Tibial nerve (tissue), 4 donors: ENCODE data around the gene IFNA7.

ENCODE experiments used
- EP300 ChIP-seq, 2 donors: sonication (generic); formaldehyde crosslinking; IDR thresholded peaks; one replicate each; pipeline ENCODE4 v1.6.1; 2017; ENCODE audit warnings: antibody characterized with exemption in 2 of 2, mild to moderate bottlenecking in 1 of 2
- POLR2A ChIP-seq, 2 donors: fragments of 450-650 bp; IDR thresholded peaks; one replicate each; pipeline ENCODE4 v1.6.1; 2017; ENCODE audit warnings: antibody characterized with exemption in 2 of 2, mild to moderate bottlenecking in 2 of 2, moderate library complexity in 2 of 2
- TF ChIP-seq, protein P1 (sequence below), 5 experiments: fragments of 200-600 bp in 3 of 5; fragments of 450-650 bp in 2 of 5; sonication (generic) in 3 of 5; IDR thresholded peaks; one replicate each; pipeline ENCODE4 v1.5.1; 2016 to 2019; ENCODE audit warnings: antibody characterized with exemption in 5 of 5, mild to moderate bottlenecking in 3 of 5, moderate library complexity in 2 of 5

DNA sequence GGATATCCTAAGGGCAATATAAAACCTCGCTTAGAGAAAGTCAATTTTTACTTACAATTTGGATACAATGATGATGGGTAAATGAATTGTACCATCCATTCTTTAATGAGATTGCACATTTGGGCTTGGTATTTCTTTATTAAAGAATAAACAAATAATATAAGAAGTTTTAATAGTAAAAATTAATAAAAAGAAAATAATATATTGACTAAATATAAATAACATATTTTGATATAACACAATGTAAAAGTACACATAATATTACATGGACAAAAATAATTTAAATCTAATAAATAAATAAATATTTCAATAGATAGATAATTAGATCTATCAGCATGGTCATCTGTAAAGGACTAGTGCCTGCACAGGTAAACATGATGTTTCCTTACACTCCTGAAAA, 36.5 kb downstream of the IFNA7 start:
- TF ChIP-seq, protein P1, sequence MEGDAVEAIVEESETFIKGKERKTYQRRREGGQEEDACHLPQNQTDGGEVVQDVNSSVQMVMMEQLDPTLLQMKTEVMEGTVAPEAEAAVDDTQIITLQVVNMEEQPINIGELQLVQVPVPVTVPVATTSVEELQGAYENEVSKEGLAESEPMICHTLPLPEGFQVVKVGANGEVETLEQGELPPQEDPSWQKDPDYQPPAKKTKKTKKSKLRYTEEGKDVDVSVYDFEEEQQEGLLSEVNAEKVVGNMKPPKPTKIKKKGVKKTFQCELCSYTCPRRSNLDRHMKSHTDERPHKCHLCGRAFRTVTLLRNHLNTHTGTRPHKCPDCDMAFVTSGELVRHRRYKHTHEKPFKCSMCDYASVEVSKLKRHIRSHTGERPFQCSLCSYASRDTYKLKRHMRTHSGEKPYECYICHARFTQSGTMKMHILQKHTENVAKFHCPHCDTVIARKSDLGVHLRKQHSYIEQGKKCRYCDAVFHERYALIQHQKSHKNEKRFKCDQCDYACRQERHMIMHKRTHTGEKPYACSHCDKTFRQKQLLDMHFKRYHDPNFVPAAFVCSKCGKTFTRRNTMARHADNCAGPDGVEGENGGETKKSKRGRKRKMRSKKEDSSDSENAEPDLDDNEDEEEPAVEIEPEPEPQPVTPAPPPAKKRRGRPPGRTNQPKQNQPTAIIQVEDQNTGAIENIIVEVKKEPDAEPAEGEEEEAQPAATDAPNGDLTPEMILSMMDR (IDR thresholded peaks at IDR 0.05), result no peak
- no peak for TF ChIP-seq POLR2A (IDR thresholded peaks at IDR 0.05)
- no peak for TF ChIP-seq EP300 (IDR thresholded peaks at IDR 0.05)
